GM12878 (cell line): ENCODE results near the gene IGF2R. TPM values are rescaled to one million over a fixed set of nuclear protein-coding genes. Genes with fewer than 3 reads are reported as not detected.

Experiments used
- ATAC-seq: fragments of 200-7000 bp; cut with Tn5 transposase; 3 replicates; pipeline ENCODE4 v1.9.1; 2020; ENCODE audit warnings: mild to moderate bottlenecking, moderate library complexity
- BruUV-seq: library from RNA; stranded (reverse); fragments of 400-500 nt; replicated peaks from 2 replicates; lab custom pipeline; 2021; lab: Mats Ljungman, UMichigan
- CTCF ChIA-PET: fragments of 300-600 bp; sonication (Branson Sonifier 250); formaldehyde crosslinking; extraction: SDS; loops from one replicate; lab custom pipeline; 2021; ENCODE audit warnings: inconsistent platforms; lab: Yijun Ruan, JAX
- POLR2A ChIA-PET: fragments of 350-600 bp; formaldehyde crosslinking; extraction: SDS; loops from one replicate; lab custom pipeline; 2021; ENCODE audit warnings: inconsistent platforms; lab: Charles Lee
- RAD21 ChIA-PET: fragments of 300-600 bp; sonication (Branson Sonifier 250); formaldehyde crosslinking; loops from one replicate; lab custom pipeline; 2023; ENCODE audit warnings: antibody characterized with exemption; ENCODE audit not compliant: unreplicated experiment; lab: Charles Lee
- SMC1A ChIA-PET: fragments of 300-600 bp; sonication (Branson Sonifier 250); formaldehyde crosslinking; loops from one replicate; lab custom pipeline; 2023; ENCODE audit not compliant: unreplicated experiment, uncharacterized antibody; lab: Charles Lee
- DNase-seq: peaks from one replicate; pipeline ENCODE4 v3.0.0-alpha.2; 2011; ENCODE audit warnings: low read depth, low spot score
- FAIRE-seq: peaks from 3 replicates; lab custom pipeline; 2011; peaks lifted over from hg19 to GRCh38; lab: Jason Lieb, UNC
- H2AFZ ChIP-seq: 2 replicates; pipeline ENCODE4 v1.6.0; 2011; ENCODE audit warnings: low read depth, low read length, control low read depth; ENCODE audit not compliant: control insufficient read depth
- H3K27ac ChIP-seq: 2 replicates; pipeline ENCODE4 v1.5.1; 2011; ENCODE audit warnings: control low read depth; ENCODE audit not compliant: control insufficient read depth, insufficient read depth
- H3K27me3 ChIP-seq, 2 experiments: replicated peaks in 1 of 2; 2 replicates each; pipeline versions ENCODE4 v1.6.0 to v1.6.1; 2011; ENCODE audit warnings: low read length in 1 of 2; ENCODE audit not compliant: control insufficient read depth in 2 of 2, insufficient read depth in 2 of 2
- H3K36me3 ChIP-seq, 2 experiments: 2 replicates each; pipeline ENCODE4 v1.5.1; 2011; ENCODE audit warnings: low read length in 1 of 2; ENCODE audit not compliant: control insufficient read depth in 2 of 2, insufficient read depth in 2 of 2
- H3K4me1 ChIP-seq: 2 replicates; pipeline ENCODE4 v1.6.1; 2011; ENCODE audit warnings: mild to moderate bottlenecking, low read length, moderate library complexity, mixed read lengths; ENCODE audit not compliant: control insufficient read depth, insufficient read depth
- H3K4me2 ChIP-seq: 2 replicates; pipeline ENCODE4 v1.6.0; 2011; ENCODE audit warnings: control low read depth; ENCODE audit not compliant: control insufficient read depth, insufficient read depth
- H3K4me3 ChIP-seq: fragments of 200-600 bp; sonication (generic); 2 replicates; pipeline ENCODE4 v1.5.1; 2016
- H3K79me2 ChIP-seq: 2 replicates; pipeline ENCODE4 v1.6.0; 2011; ENCODE audit warnings: low read length; ENCODE audit not compliant: control insufficient read depth, insufficient read depth
- H3K9ac ChIP-seq: 2 replicates; pipeline ENCODE4 v1.8.0; 2011; ENCODE audit warnings: low read length, control low read depth, mixed read lengths; ENCODE audit not compliant: control insufficient read depth, insufficient read depth
- H3K9me3 ChIP-seq: replicated peaks from 3 replicates; pipeline ENCODE4 v1.5.1; 2011; ENCODE audit warnings: mild to moderate bottlenecking, low read length; ENCODE audit not compliant: control insufficient read depth, insufficient read depth
- H4K20me1 ChIP-seq: 2 replicates; pipeline ENCODE4 v1.6.0; 2011; ENCODE audit not compliant: control insufficient read depth, insufficient read depth
- ATF7 ChIP-seq: fragments of 450-650 bp; IDR thresholded peaks from 2 replicates; pipeline ENCODE4 v1.6.1; 2016; ENCODE audit warnings: low read depth, mild to moderate bottlenecking
- BMI1 ChIP-seq: fragments of 450-650 bp; IDR thresholded peaks from 2 replicates; pipeline ENCODE4 v1.6.1; 2016; ENCODE audit warnings: mild to moderate bottlenecking, moderate library complexity, borderline replicate concordance
- DPF2 ChIP-seq: fragments of 450-650 bp; IDR thresholded peaks from 2 replicates; pipeline ENCODE4 v1.6.1; 2017; ENCODE audit warnings: mild to moderate bottlenecking
- NBN ChIP-seq: fragments of 450-650 bp; IDR thresholded peaks from 2 replicates; pipeline ENCODE4 v1.6.1; 2016
- NR2C2 ChIP-seq: IDR thresholded peaks from 2 replicates; pipeline ENCODE4 v1.6.1; 2011; ENCODE audit warnings: borderline replicate concordance, low read depth; ENCODE audit not compliant: control insufficient read depth, insufficient read length
- ZNF622 ChIP-seq: fragments of 450-650 bp; IDR thresholded peaks from 2 replicates; pipeline ENCODE4 v1.6.1; 2017; ENCODE audit warnings: mild to moderate bottlenecking, inconsistent platforms
- WGBS: methylation state at CpG from one replicate; pipeline ENCODE4 v1.1.6; 2016; ENCODE audit warnings: low lambda C conversion rate; ENCODE audit not compliant: insufficient replicate concordance, insufficient coverage; ENCODE audit errors: missing lambda C conversion rate; 5-methylcytosine and 5-hydroxymethylcytosine counted together
- in situ Hi-C: fragments of 300-500 bp; cut with MboI; formaldehyde crosslinking; loops from 9 replicates; pipeline ENCODE4 v1.14.3; 2018; ENCODE audit warnings: mixed read lengths
- intact Hi-C: fragments of 100-400 bp; cut with micrococcal nuclease; formaldehyde crosslinking; loops from one replicate; pipeline ENCODE4 v1.14.2; 2022; ENCODE audit not compliant: unreplicated experiment
- polyA plus RNA-seq, 11 experiments: library from polyadenylated mRNA; depleted of rRNA in 4 of 11; unstranded in 6 of 11; stranded (reverse) in 5 of 11; fragments of >200 nt; fragmentation: Nextera tagmentation in 4 of 11; fragmentation: Illumina TruSeq in 1 of 11; extraction: Ambion mirVana in 4 of 11; extraction: Trizol in 1 of 11; gene quantifications; 1 replicate in 1 of 11; 2 replicates in 10 of 11; pipeline versions ENCODE4 v1.2.1 to v1.2.3, GENCODE V29; 2011 to 2016; ENCODE audit warnings: inconsistent platforms in 2 of 11, missing spikeins in 2 of 11, low read depth in 1 of 11
- total RNA-seq, 4 experiments: library from RNA; depleted of rRNA in 3 of 4; stranded (reverse); fragments of >200 nt in 3 of 4; fragmentation: Illumina TruSeq in 1 of 4; extraction: Trizol in 1 of 4; gene quantifications; 2 replicates each; pipeline versions ENCODE4 v1.2.1 to v1.2.3, GENCODE V29; 2013 to 2021
- TF ChIP-seq, protein P1 (sequence below): IDR thresholded peaks from 2 replicates; pipeline ENCODE4 v1.6.1; 2012; ENCODE audit warnings: low read depth, low read length, improper control_type of control experiment
- TF ChIP-seq, protein P2 (sequence below): fragments of 150-350 bp; IDR thresholded peaks from 2 replicates; pipeline ENCODE4 v1.6.1; 2014; ENCODE audit warnings: mild to moderate bottlenecking, low read depth, low read length
- TF ChIP-seq, protein P3 (sequence below): fragments of 450-650 bp; IDR thresholded peaks from 2 replicates; pipeline ENCODE4 v1.6.1; 2017; ENCODE audit warnings: mild to moderate bottlenecking, low read depth, inconsistent platforms; ENCODE audit not compliant: poor library complexity, severe bottlenecking

IGF2R gene
- total and polyA plus RNA-seq, 10 of the 15 experiments (the other 5 are each of a cell fraction or from before 2014, with no cell fraction given): 1.00 to 40.1 (median 16.8) TPM

DNA sequence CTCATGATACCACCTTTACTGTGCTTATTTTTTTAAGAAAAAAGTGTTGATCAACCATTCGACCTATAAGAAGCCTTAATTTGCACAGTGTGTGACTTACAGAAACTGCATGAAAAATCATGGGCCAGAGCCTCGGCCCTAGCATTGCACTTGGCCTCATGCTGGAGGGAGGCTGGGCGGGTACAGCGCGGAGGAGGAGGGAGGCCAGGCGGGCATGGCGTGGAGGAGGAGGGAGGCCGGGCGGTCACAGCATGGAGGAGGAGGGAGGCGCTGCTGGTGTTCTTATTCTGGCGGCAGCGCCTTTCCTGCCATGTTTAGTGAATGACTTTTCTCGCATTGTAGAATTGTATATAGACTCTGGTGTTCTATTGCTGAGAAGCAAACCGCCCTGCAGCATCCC, 137.1 kb downstream of the IGF2R start:
- Histone ChIP-seq H3K9me3 (no peaks in the 10 kb centered on the region), H3K27ac (no peak overlapping the region), H3K36me3 (peaks cover 14 to 24% of the 10 kb centered on the region in 2 experiments), H2AFZ (no peak overlapping the region), H4K20me1 (no peaks in the 10 kb centered on the region), H3K4me1 (no peaks in the 10 kb centered on the region), H3K79me2 (no peaks in the 10 kb centered on the region), H3K27me3 (no peaks in the 10 kb centered on the region), H3K4me2 (no peak overlapping the region), H3K9ac (no peak overlapping the region), H3K4me3 (no peak overlapping the region)
- ATAC-seq (no peak), FAIRE-seq (no peak)
- WGBS: 94% methylated on average over 14 of the region's 14 CpGs
- SMC1A ChIA-PET: interaction anchor here (1.0 kb wide), 1 partner anchor 138 kb away, joined by 3 read pairs; no protein-coding TSS in a partner anchor
- in situ Hi-C loops: no loop called here
- RAD21 ChIA-PET: no interaction called here
- CTCF ChIA-PET: no interaction called here
- no TSS peak for BruUV-seq
- POLR2A ChIA-PET: no interaction called here
- TF ChIP-seq DPF2 (no peak), ATF7 (no peak), NBN (no peak), BMI1 (no peak), NR2C2 (no peak), ZNF622 (no peak)
- TF ChIP-seq, protein P1, sequence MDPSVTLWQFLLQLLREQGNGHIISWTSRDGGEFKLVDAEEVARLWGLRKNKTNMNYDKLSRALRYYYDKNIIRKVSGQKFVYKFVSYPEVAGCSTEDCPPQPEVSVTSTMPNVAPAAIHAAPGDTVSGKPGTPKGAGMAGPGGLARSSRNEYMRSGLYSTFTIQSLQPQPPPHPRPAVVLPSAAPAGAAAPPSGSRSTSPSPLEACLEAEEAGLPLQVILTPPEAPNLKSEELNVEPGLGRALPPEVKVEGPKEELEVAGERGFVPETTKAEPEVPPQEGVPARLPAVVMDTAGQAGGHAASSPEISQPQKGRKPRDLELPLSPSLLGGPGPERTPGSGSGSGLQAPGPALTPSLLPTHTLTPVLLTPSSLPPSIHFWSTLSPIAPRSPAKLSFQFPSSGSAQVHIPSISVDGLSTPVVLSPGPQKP: no peak
- TF ChIP-seq, protein P2, sequence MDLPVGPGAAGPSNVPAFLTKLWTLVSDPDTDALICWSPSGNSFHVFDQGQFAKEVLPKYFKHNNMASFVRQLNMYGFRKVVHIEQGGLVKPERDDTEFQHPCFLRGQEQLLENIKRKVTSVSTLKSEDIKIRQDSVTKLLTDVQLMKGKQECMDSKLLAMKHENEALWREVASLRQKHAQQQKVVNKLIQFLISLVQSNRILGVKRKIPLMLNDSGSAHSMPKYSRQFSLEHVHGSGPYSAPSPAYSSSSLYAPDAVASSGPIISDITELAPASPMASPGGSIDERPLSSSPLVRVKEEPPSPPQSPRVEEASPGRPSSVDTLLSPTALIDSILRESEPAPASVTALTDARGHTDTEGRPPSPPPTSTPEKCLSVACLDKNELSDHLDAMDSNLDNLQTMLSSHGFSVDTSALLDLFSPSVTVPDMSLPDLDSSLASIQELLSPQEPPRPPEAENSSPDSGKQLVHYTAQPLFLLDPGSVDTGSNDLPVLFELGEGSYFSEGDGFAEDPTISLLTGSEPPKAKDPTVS: no peak
- TF ChIP-seq, protein P3, sequence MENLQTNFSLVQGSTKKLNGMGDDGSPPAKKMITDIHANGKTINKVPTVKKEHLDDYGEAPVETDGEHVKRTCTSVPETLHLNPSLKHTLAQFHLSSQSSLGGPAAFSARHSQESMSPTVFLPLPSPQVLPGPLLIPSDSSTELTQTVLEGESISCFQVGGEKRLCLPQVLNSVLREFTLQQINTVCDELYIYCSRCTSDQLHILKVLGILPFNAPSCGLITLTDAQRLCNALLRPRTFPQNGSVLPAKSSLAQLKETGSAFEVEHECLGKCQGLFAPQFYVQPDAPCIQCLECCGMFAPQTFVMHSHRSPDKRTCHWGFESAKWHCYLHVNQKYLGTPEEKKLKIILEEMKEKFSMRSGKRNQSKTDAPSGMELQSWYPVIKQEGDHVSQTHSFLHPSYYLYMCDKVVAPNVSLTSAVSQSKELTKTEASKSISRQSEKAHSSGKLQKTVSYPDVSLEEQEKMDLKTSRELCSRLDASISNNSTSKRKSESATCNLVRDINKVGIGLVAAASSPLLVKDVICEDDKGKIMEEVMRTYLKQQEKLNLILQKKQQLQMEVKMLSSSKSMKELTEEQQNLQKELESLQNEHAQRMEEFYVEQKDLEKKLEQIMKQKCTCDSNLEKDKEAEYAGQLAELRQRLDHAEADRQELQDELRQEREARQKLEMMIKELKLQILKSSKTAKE: no peak
- TF ChIP-seq, all 136 proteins: peak for 0
- intact Hi-C loops: loop anchor here (10.0 kb wide), 1 partner anchor 411 kb away; the partner anchor contains the start of gene SOD2
- no peak for DNase-seq
